Spleen (tissue), 7 donors: ENCODE measurements around the gene MFAP5.

Source experiments
- CTCF ChIP-seq, 11 experiments: fragments of 200-600 bp in 7 of 11; fragments of 450-650 bp in 4 of 11; sonication (generic) in 4 of 11; IDR thresholded peaks in 8 of 11; conservative IDR thresholded peaks in 3 of 11; 1 replicate in 7 of 11; 2 replicates in 4 of 11; pipeline versions ENCODE4 v1.4.0 to v1.8.0; 2016 to 2021; ENCODE audit warnings: antibody characterized with exemption in 11 of 11, inconsistent platforms in 4 of 11, mild to moderate bottlenecking in 1 of 11
- POLR2A ChIP-seq, 3 donors: fragments of 450-650 bp; IDR thresholded peaks; one replicate each; pipeline ENCODE4 v1.5.1; 2017; ENCODE audit warnings: antibody characterized with exemption in 3 of 3, mild to moderate bottlenecking in 1 of 3
- donor health status: DM: no; HTN: no; CAD: no; lungs with moderate emphysema.
- donor health status: DM: no; HTN: no; CAD: no.
- donor health status: DM: no; HTN: no; CAD: no.

GRCh38 chr12:8661016-8661415 lies 1.6 kb downstream of the MFAP5 start:
- TF ChIP-seq CTCF (IDR thresholded peaks at IDR 0.05 in 8 of 11, conservative IDR thresholded peaks at IDR 0.05 in 3 of 11) (no peak), POLR2A (IDR thresholded peaks at IDR 0.05) (no peak)
